Measurements from ENCODE around the gene MIDN.

DNA sequence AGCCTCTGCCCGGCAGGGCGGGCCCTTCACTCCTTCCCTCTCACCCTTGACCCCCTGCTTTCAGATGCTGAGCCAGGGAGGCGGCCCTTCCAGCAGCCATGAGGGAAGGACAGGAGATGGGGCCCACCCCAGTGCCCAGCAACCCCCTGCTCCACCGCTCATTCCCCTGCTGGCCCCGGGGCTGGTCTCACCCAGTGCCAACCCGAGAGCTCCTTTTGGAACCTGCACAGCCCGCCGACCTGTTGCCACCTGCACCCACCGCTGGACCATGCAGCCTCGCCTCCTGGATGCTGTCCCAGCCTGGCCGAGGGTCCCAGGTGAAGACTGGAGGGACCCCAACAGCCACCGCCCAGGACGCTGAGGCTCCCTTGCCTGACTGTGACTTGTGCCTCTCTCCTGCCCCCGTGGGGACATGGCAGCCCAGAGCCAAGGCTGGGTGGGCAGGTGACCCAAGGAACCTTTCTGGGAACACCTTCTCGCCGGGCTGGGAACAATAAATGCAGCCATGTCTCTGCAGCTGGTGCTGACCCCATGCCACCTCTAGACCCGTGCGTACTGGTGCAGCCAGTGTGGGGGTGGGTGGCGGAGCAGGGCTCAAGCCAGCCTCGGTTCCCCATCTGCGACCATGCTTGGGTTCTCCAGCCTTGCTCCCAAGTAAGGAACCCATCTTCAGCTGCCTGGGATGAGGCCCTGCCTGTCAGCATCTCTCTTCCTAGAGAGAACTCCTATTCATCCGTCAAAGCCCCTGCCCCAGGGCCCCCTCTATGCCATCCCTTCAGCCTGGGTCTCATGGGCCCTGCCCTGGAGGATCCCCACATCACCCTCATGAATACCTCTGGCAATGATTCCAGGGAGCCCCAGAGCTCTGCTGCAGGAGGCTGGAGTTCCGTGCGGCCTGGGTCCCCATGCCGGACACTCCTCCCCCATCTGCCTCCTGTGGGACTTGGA, 30.6 kb downstream of the MIDN start:
- TF ChIP-seq, protein P1, sequence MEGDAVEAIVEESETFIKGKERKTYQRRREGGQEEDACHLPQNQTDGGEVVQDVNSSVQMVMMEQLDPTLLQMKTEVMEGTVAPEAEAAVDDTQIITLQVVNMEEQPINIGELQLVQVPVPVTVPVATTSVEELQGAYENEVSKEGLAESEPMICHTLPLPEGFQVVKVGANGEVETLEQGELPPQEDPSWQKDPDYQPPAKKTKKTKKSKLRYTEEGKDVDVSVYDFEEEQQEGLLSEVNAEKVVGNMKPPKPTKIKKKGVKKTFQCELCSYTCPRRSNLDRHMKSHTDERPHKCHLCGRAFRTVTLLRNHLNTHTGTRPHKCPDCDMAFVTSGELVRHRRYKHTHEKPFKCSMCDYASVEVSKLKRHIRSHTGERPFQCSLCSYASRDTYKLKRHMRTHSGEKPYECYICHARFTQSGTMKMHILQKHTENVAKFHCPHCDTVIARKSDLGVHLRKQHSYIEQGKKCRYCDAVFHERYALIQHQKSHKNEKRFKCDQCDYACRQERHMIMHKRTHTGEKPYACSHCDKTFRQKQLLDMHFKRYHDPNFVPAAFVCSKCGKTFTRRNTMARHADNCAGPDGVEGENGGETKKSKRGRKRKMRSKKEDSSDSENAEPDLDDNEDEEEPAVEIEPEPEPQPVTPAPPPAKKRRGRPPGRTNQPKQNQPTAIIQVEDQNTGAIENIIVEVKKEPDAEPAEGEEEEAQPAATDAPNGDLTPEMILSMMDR (IDR thresholded peaks at IDR 0.05): no peak
- no peak for TF ChIP-seq POLR2A (IDR thresholded peaks at IDR 0.05)
